Stimulated activated CD8-positive, alpha-beta memory T cell treated with anti-CD3 and anti-CD28 coated beads, Interleukin-15, amount 100 ng/mL, for 4 hours (primary cell): ENCODE measurements around the gene AMOTL1.
"Not testable (repeated sequence)": the region's sequence is repeated elsewhere in the genome, so short reads cannot be mapped to it uniquely, and the experiment has no call there.

Experiments used
- DNase-seq, 2 donors: peaks; one replicate each; pipeline ENCODE4 v3.0.0-alpha.2; 2020; ENCODE audit warnings: low read depth in 2 of 2

Gene AMOTL1

DNA sequence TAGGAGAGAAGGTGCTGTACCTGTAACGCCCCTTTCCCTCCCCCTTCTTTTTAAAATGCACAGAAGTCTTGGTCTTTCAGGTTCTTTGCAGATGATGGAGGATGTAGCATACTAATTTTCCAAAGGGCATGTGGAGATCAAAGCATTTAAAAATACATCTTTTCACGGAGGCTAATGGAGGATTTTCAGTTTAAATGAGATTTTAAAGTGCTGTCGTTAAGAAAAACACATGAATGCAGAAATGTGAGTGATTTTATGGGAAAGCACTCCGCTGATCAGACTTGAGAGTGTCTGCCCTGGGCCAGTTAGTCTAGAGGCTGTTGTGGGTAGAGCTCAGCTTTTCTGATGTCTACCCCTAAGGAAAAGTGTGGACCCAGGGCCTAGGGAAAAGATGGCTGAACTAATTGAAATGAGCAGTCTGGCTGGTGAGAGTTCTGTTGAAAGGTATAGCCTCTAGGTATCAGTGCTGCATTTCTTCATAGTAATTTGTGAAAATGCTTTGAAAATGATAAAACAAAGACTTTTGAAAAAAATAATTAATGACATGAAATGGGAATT, 2.5 kb downstream of the AMOTL1 start:
- DNase-seq = no peak

DNA sequence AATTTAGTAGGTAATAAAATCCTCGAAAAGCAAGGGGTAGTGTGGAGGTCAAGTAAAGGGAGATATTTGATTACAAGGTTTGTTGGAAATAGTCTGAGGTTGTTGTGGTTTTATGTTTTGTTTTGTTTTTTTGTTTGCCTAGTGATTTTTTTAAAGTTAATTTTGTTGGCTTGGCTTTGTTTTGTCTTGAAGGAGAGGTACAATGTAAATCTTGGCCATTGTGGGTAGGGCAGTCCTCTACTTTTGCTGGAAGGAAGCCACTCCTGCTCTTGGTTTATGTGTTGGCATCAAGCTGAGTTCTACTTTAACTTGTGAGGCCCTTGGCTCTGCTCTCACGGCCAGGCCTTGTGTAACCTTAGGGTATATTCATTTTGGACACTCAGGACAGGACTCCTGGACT, 3.2 kb downstream of the AMOTL1 start:
- no peak for DNase-seq

DNA sequence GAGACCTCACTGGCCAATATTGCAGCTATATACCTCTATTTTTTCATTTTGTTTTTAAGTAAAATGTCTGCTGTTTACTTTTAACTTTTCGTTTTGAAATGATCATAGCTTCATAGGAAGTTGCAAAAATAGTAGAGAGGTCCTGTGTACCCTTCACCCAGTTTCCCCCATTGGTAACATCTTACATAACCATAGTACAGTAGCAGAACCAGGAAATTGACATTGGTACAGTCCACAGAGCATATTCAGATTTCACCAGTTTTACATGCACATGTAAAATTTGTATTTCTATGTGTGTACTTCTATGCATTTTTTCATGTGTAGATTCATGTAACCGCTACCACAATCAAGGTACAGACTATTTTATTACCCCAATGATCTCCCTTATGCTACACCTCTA, 3.8 kb downstream of the AMOTL1 start:
- DNase-seq = no peak

DNA sequence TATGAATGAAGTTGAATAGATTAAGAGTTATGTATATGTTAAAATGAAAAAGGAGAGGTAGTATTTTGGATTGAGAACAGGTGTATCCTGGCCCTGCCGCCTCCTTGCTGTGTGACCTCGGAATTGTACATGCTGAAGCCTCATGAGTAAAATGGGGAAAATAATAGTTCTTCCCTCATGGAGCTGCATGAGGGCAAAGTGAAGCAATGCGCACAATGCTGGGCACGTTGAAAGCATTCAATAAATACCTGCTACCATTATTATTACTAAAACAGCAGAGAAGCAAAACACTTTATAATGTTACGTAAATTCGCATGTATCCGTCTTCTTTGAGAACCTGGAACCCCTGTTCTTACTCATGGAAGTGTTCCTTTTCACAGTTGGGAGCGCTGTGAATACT, 5.7 kb downstream of the AMOTL1 start:
- no peak for DNase-seq

DNA sequence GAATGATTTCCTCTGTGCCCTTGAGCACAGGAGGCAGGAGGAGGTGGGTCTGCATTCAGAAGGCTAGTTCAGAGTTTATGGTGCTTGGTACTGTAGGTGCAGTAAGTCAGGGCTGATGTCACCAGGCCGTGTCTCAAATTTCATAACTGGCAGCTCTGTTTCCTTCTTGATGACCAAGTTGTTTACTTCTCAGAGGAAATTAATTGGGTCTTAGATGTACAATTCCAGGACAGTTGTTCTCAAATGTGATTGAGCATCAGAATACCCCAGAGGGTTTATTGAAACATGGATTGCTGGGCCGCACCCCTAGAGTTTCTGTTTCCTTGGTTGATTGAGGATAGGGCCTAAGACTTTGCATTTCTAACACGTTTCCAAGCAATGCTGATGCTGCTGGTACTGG, 6.2 kb downstream of the AMOTL1 start:
- no peak for DNase-seq

DNA sequence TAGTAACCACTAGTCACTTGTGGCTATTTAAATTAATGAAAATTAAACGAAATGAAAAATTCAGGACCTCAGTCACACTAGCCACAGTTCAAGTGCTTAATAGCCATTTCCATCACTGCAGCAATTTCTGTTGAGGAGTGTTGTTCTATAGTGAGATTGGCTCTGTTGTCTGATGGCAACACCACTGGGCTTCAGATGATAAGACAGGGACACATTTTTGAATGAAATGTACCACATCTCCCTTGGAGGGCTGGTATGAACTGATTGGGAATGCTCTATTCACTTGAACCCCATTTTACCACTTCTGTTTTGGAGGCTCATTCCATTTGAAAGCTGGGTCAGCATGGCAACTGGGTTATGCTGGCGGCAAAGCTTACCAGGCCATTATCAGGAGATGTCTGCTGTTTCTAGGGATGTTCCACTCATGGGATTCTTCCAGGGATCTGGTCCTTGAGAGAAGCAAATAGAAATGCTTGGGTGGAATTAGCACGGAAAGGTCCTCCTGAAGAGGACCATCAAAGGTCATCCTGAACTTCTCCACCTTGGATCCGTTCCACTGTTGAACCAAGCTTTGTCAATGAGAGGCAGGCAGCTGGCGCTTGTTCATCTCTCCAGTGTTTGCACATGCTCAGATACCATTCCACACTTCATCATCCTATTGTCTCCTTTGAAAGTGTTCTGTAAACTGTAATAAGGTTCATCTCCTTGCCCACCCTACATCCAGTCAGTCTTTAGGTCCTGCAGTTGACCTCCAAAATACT, 7.6 kb downstream of the AMOTL1 start:
- DNase-seq = no peak

DNA sequence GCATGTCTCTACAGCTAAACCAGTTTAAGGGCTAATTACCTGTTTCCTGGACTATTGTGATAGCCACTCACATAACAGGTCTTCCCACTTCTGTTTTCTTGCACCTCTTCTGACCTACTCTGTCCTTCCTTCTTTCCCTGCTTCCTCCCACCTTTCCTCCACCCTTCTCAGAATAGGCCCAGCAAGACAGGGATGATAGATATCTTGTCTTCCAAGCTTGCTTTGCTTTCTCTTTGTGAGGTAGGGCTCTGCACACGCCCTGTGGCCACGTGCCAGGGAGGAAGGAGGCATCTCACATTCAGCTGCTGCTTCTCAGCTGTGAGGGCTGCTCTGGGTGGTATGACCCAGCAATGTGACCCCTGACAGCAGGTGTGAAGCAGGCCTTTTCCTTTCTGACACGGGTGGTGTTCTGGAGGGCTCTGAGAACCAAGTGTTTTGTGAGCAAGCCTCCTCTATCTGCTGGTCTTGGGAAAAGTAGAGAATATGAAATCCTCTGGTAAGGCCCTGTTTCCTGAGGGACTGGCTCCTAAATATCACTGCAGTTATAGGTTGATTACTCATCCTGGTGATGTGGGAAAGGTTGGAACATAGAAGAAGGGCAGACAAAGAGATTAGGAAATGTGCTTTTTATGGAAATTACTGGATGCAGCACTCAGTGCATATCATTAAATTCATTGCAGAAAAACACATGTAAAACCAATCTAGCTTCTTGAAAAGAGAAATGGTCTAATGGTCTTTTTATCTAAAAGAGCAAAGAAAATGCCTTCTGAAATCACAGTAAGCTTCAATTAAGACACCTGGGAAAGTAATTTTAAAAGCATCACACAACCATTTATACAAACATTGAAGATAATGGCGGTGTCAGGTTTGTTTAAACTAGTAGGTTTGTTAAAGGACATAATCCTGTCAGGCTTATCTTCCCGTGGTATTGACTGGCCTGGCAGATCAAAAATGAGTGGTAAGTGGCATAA, 8.5 kb downstream of the AMOTL1 start:
- no peak for DNase-seq

DNA sequence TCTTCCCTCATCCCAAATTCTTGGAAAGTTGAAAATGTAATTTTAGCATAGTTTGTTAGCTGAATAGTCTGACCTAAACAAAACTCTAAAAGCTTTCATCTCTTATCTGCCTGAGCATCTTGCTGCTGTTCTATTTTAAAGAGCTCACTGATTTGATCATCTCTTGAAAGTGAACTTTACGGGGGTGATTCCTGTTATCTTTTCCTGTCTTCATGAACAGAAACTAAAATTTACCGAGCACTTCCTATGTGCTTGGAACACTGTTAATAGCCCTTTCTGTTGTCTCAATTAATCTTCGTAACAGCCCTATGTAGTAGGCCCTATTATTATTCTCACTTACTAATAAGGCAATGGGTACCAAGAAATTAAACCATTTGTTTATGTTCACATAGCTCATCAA, 12.3 kb downstream of the AMOTL1 start:
- no peak for DNase-seq

DNA sequence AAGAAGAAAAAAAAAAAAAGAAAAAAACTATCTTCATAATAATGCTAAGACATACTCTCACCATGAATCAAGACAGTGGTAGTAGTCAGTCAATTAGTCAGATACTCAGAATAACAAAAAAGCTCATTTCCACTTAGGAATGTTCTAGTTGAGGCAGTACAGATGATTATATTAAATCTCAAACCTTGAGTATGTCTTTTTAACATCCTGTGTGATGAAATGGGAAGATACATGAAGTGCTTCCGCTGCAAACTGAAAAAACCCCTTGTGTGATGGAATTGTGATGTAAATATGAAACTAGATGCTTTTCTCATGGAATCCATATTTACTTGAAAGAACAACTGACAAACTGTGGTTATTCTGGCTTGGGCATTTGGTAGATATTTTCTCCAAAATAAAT, 13.7 kb downstream of the AMOTL1 start:
- DNase-seq = no peak

DNA sequence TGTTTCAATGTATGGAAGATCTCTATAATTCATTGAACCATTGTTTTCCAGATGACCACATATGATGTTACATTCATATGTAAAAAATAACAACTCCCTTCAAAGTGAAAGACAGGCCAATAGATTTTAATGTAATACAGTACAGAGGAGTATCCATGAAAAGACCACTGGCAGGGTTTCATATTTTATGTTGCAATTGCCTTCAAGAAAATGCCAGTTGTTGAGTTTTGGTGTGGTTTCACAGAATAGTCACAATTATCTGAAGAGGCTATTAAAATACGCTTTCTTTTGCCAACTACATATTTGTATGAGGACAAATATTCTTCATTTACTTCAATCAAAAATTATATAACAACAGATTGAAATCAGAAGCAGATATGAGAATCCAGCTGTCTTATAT, 14.3 kb downstream of the AMOTL1 start:
- DNase-seq = no peak

DNA sequence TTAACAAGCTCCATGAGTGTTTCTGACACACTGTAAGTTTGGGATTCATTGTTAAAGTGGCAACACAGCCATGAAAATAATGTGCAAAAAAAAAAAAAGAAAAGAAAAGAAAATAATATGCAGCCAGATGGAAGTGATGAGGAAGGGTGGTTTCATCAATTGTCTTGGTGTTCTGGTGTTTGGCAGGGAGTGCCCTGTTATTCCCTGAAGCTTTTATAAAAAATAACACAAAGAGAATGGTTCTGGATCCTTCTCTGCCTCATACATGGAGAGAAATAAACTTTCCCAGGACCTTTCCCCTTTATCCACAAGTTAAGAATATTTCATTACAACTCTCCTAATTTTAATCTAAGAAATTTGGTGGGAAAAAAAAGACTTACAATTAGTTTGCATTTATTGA, 16.7 kb downstream of the AMOTL1 start:
- no peak for DNase-seq

DNA sequence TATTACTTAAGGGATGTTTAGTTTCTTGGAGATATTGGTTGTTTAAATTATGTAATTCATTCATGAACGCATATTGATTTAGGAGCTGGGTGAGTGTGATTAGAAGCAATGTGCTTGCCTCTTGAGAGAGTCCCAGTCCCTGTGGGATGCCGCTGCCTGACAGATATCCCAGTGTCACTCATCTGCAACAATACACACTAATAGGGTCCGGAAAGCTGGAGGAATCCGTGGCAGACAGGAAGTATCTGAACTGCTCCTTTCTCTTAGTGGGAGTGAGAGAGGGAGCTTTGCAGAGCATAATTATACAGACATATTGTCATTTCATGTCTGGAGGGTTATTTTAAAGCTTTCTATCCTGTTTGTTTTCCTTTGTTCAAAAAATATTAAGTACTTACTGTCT, 17.4 kb downstream of the AMOTL1 start:
- no peak for DNase-seq

DNA sequence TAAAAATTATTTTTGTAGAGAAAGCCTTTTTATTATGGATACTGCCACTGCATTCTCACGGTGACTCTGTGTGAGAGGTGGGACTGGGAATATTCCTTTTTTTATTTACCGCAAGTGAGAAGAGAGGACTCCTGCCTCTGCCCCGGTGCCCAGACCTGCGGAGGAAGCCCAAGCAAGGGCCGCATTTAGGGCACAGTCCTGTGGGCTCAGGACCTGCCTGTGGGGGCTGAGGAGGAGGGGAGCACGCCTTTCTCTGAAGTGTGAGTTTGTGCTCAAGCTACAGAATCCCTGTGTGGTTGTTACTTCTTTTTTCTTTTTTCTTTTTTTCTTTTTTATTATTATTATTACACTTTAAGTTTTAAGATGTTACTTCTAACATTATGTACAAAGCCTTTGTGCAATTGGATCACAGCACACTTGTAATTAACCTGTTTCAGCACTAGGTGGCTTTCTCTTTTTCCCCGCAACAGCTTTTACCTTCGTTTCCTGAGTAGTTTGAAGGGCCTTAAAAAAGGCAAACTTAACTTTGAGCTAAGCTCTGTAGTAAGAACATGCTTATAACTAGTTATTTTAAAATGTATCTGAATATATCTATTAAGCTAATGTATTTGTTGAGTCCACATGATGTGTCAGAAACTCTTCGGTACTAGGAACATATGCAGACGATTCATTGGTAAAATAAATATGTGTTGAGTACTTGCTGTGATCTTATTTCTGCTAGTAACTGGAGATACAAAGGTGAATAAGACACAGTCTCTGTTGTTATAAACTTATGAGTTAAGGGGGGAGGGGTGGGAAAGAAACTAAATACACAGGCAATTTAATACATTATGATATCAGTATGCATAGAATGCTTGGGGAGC, 18.3 kb downstream of the AMOTL1 start:
- DNase-seq = no peak

DNA sequence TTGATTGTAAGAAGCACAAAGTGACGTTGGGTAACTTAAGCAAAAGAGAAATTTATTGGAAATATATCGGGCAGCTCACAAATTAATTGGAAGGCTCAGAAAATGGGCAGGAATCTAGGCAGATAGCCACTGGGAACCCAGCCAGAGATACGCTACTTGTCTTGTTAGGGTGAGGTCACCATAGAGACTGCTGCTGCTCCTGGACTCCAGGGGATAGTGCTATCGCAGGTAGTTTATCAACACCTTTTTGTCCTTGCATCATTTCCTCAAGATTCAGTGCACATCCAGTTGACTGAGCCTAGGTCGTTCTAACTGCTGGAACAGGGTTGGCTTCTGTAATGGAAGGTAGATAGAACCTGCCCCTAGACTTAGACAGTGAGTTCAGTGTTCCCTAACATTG, 19.6 kb downstream of the AMOTL1 start:
- DNase-seq = no peak

DNA sequence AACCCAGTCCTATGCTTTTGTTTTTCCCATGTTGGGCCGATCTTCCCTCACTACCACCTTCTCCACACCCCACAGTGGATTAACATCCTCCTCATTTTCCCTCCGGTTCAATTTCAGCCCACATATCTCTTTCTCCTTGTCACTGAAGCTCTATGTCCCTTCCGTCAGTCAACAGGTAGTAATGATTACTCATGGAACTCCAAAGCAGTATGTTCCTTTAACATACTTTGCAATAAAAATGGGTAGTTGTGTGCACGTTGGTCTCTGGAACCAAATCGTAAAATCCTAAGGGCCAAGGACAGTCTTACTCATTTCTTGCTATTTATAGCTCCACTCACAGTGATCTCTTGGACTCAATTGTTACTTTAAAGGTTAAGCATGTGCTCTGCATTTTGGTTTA, 20.2 kb downstream of the AMOTL1 start:
- DNase-seq = no peak

DNA sequence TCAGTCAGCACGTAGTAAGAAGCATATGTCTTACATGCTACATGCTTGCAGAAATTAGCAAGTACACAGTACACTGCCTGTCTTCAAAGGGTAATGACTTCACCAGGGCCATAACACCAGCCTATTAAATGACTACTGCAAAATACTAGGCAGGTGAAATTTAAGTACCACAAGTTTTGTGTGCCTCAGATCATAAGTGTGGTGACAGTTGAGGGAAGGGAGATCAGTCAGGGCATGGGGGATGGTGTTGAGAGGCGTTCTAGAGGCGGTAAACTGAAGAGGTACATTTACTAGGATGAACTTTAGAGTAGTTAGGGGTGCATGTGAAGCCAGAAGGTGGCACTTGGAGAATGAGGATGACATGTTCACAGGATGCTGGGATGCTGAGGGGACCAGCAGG, 22.0 kb downstream of the AMOTL1 start:
- DNase-seq = no peak

DNA sequence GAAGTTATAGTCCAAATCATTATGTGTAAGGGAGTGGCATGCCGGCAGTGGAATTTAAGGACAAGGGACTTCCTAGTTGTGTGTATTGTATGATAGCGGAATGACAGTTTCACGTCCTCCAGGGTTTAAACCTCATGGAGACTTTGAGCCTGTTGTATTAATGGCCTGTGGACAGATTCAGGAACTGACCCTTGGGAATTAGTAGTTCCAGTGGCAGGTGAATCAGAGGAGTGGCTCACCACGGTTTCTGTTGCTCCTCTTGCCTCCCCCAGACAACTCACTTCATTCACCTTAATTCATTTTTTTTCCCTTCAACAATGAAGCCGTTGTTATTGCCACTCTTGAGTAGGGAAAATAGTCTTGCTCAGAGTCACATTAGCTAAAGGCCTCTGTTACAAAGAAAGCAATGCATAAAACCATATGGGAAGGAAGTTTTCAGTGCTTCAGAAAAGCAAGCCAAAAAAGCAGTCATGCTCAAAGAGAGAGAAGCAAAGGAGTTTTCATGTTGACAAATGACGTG, 22.6 kb downstream of the AMOTL1 start:
- no peak for DNase-seq

DNA sequence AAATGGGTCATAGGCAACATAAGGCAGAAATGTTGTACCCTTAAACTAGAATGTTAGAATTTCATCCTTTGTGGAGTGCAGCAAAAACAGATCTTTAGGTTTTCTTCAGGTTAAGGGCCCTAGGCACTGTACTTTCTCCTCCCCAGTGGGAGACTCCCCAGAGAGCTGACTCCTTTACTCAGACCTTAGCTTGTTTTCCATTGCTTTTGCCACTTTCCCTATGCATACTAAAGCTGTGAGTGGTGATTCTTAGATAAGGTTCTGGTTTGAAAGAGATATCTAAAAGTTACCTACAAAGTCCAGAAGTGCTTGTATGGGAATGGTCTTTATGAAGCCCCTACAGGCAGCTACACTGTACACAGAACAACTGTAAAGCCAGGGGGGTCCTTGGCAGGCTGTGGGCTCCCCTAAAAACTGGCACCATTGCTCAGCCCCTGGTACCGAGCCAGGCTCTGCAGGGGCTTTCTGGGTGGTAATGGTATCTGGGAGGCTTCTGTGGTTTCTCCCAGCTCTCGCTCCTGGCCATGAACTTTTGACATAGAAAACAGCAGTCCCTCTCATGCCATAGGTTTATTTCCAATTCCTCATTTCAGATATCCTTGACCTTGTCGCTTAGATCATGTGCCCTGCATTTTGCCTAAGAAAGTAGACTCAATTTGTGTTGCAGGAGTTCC, 23.2 kb downstream of the AMOTL1 start:
- no peak for DNase-seq

DNA sequence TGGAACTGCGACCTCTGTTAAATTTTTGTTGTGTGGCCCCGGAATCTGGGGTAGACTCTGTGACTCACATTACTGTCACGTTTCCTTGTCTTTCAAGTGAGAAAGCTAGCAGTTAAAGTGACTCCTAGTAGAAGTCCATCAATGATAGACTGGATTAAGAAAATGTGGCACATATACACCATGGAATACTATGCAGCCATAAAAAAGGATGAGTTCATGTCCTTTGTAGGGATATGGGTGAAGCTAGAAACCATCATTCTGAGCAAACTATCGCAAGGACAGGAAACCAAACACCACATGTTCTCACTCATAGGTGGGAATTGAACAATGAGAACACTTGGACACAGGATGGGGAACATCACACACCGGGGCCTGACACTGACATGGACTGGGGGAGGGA, 23.8 kb downstream of the AMOTL1 start:
- not testable (repeated sequence) for DNase-seq

DNA sequence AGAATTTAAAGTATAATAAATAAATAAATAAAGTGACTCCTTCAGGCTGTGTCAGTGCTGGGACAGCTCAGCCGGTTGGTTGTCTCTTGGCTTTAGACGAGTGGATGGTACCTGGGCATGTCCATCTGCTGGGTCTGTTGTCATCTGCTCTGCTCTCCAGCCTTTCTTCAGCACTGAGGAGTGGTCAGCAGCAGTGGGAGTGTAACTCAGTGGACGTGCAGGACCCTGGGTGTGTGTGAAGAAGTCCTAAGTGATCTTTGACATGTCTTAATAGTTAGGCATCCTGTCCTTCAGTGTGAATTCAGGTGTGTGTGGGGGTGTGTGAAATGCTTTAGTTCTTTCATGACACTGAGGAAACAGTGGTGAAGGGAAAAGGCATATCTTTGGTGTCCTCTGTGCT, 24.3 kb downstream of the AMOTL1 start:
- DNase-seq = no peak

DNA sequence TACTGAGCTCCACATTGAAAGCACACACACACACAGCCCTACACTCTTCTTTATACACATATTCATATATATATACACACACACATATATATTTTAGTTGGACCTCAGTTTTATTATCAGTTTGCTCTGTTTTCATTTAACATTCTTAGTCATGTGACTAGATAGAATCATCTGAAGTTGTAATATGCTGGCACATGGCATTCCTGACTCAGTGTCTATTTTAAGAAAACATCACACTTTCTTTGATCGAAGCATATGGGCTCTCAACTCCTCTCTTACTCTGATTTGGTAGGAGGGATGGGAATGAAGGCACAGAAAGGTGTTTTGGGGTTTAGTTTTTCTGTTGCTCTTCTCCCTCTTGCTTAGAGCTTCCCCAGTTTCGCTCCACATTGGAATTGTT, 24.8 kb downstream of the AMOTL1 start:
- no peak for DNase-seq
